Gastrocnemius medialis (tissue), 4 donors: ENCODE measurements around the gene AZIN2.

Experiments
- POLR2A ChIP-seq, 2 donors: fragments of 450-650 bp; IDR thresholded peaks; one replicate each; pipeline ENCODE4 v1.6.1; 2017; ENCODE audit warnings: antibody characterized with exemption in 2 of 2, mild to moderate bottlenecking in 2 of 2, moderate library complexity in 2 of 2
- TF ChIP-seq, protein P1 (sequence below), 5 experiments: fragments of 450-650 bp in 3 of 5; fragments of 200-600 bp in 2 of 5; sonication (generic) in 2 of 5; IDR thresholded peaks in 4 of 5; conservative IDR thresholded peaks in 1 of 5; 1 replicate in 4 of 5; 2 replicates in 1 of 5; pipeline ENCODE4 v1.5.1; 2016 to 2019; ENCODE audit warnings: antibody characterized with exemption in 5 of 5, mild to moderate bottlenecking in 3 of 5, moderate library complexity in 3 of 5

DNA sequence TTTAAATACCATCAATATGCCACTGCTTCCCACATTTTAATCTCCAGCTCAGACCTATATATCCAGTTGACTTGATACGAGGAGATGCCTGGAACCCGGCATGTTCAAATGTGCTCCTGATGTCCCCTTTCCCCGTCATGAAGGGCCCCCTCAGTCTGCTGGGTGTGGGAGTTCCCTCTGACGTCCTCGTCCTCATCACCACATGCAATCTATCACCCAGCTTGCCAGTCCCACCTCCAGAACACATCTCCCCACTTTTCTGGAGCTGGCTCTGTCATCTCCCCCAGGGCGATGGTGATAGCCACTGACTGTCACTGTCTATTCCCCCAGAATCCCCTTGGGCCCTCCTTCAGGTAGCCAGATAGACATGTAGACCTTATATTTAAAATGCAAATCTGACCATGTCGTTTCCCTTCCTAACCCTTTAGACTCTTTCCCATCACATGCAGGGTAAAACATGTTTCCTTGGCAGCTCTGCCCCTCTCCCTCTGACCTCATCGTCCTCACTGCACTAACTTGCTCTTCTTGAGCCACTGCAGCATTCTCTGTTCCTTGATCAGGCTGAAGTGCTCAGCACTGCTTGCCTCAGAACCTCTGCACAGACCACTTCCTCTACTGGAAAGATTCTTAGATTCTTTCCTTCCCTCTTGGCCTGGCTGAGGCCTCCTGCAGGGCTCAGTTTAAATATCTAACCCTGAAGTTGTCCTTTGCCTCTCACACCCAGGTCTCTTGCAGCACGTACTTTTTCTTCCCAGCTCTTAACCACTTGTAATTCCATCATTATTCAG, 7.4 kb downstream of the AZIN2 start:
- no peak for TF ChIP-seq POLR2A (IDR thresholded peaks at IDR 0.05)
- TF ChIP-seq, protein P1, sequence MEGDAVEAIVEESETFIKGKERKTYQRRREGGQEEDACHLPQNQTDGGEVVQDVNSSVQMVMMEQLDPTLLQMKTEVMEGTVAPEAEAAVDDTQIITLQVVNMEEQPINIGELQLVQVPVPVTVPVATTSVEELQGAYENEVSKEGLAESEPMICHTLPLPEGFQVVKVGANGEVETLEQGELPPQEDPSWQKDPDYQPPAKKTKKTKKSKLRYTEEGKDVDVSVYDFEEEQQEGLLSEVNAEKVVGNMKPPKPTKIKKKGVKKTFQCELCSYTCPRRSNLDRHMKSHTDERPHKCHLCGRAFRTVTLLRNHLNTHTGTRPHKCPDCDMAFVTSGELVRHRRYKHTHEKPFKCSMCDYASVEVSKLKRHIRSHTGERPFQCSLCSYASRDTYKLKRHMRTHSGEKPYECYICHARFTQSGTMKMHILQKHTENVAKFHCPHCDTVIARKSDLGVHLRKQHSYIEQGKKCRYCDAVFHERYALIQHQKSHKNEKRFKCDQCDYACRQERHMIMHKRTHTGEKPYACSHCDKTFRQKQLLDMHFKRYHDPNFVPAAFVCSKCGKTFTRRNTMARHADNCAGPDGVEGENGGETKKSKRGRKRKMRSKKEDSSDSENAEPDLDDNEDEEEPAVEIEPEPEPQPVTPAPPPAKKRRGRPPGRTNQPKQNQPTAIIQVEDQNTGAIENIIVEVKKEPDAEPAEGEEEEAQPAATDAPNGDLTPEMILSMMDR (IDR thresholded peaks at IDR 0.05 in 4 of 5, conservative IDR thresholded peaks at IDR 0.05 in 1 of 5) = no peak
